A549 (cell line): ENCODE results near the gene RNF214. TPM values are rescaled to one million over a fixed set of nuclear protein-coding genes. Genes with fewer than 3 reads are reported as not detected.

Experiments used
- ATAC-seq, 2 experiments: fragments of 200-7000 bp in 1 of 2; fragments of >200 bp in 1 of 2; cut with Nextera tagmentation in 1 of 2; cut with Tn5 transposase in 1 of 2; 3 replicates each; pipeline versions ENCODE4 v1.8.0 to v1.9.1; 2018 to 2020; ENCODE audit warnings: mild to moderate bottlenecking in 1 of 2, moderate library complexity in 1 of 2
- CTCF ChIA-PET: fragments of 300-600 bp; sonication (Branson Sonifier 250); formaldehyde crosslinking; extraction: SDS; loops from one replicate; lab custom pipeline; 2021; ENCODE audit warnings: antibody characterized with exemption, inconsistent platforms; lab: Yijun Ruan, JAX
- POLR2A ChIA-PET: fragments of 350-600 bp; formaldehyde crosslinking; extraction: SDS; loops from one replicate; lab custom pipeline; 2021; ENCODE audit warnings: antibody characterized with exemption, inconsistent platforms; lab: Yijun Ruan, JAX
- DNase-seq, 2 experiments: peaks; one replicate each; pipeline versions ENCODE4 v3.0.0 to v3.0.0-alpha.2; 2011 to 2016; ENCODE audit warnings: low read depth in 1 of 2, low spot score in 1 of 2
- FAIRE-seq: peaks from 2 replicates; lab custom pipeline; 2011; peaks lifted over from hg19 to GRCh38; lab: Jason Lieb, UNC
- H3K27ac ChIP-seq, 2 experiments: fragments of >200 bp; sonication (Bioruptor Twin); formaldehyde crosslinking; 3 replicates each; pipeline ENCODE4 v1.5.1; 2016 to 2017
- H3K4me1 ChIP-seq: fragments of >200 bp; sonication (Bioruptor Twin); formaldehyde crosslinking; 3 replicates; pipeline ENCODE4 v1.6.1; 2016
- H3K4me2 ChIP-seq: fragments of >200 bp; sonication (Bioruptor Twin); formaldehyde crosslinking; 3 replicates; pipeline ENCODE4 v1.6.1; 2016
- H3K4me3 ChIP-seq: fragments of >200 bp; sonication (Bioruptor Twin); formaldehyde crosslinking; 3 replicates; pipeline ENCODE4 v1.5.1; 2016
- H3K9me3 ChIP-seq: fragments of >200 bp; sonication (Bioruptor Twin); formaldehyde crosslinking; 3 replicates; pipeline ENCODE4 v1.6.1; 2016
- CBX8 ChIP-seq: fragments of 200-600 bp; sonication (generic); IDR thresholded peaks from 2 replicates; pipeline ENCODE4 v1.6.1; 2016
- CEBPB ChIP-seq, 2 experiments: fragments of >200 bp in 1 of 2; sonication (Bioruptor Twin) in 1 of 2; formaldehyde crosslinking in 1 of 2; IDR thresholded peaks; 2 replicates each; pipeline ENCODE4 v1.6.1; 2012 to 2016
- CHD2 ChIP-seq: fragments of 150-350 bp; IDR thresholded peaks from 2 replicates; pipeline ENCODE4 v1.6.1; 2014; ENCODE audit warnings: low read length; ENCODE audit not compliant: partially characterized antibody
- CHD4 ChIP-seq: fragments of 200-600 bp; sonication (generic); IDR thresholded peaks from 2 replicates; pipeline ENCODE4 v1.6.1; 2016; ENCODE audit warnings: antibody characterized with exemption, mild to moderate bottlenecking, borderline replicate concordance
- EHF ChIP-seq: fragments of 250-450 bp; sonication (Bioruptor Pico); IDR thresholded peaks from 2 replicates; pipeline ENCODE4 v1.5.0; 2020; ENCODE audit warnings: mild to moderate bottlenecking
- EP300 ChIP-seq, 2 experiments: fragments of >200 bp; sonication (Bioruptor Twin); formaldehyde crosslinking; IDR thresholded peaks; 2 replicates in 1 of 2; 3 replicates in 1 of 2; pipeline ENCODE4 v1.6.1; 2016 to 2017
- ESRRA ChIP-seq: fragments of 150-350 bp; IDR thresholded peaks from 2 replicates; pipeline ENCODE4 v1.6.1; 2014; ENCODE audit warnings: mild to moderate bottlenecking, low read length, borderline replicate concordance
- GATA3 ChIP-seq: IDR thresholded peaks from 2 replicates; pipeline ENCODE4 v1.6.1; 2012; ENCODE audit warnings: borderline replicate concordance
- MAFK ChIP-seq: fragments of 450-650 bp; IDR thresholded peaks from 2 replicates; pipeline ENCODE4 v1.6.1; 2014; ENCODE audit not compliant: partially characterized antibody
- RCOR1 ChIP-seq: fragments of 150-350 bp; IDR thresholded peaks from 2 replicates; pipeline ENCODE4 v1.6.1; 2014; ENCODE audit warnings: antibody characterized with exemption, low read length, low read depth
- REST ChIP-seq: fragments of 200-600 bp; sonication (generic); IDR thresholded peaks from 2 replicates; pipeline ENCODE4 v1.6.1; 2016; ENCODE audit warnings: antibody characterized with exemption, mild to moderate bottlenecking, moderate library complexity
- TFCP2L1 ChIP-seq: fragments of 250-450 bp; sonication (Bioruptor Pico); IDR thresholded peaks from 2 replicates; pipeline ENCODE4 v1.5.0; 2021; ENCODE audit warnings: mild to moderate bottlenecking
- TP53 ChIP-seq: fragments of 250-450 bp; sonication (Bioruptor Pico); IDR thresholded peaks from 2 replicates; pipeline ENCODE4 v1.5.0; 2021; ENCODE audit warnings: mild to moderate bottlenecking, moderate library complexity
- ZFP36 ChIP-seq: fragments of 450-650 bp; IDR thresholded peaks from 2 replicates; pipeline ENCODE4 v1.6.1; 2014; ENCODE audit warnings: borderline replicate concordance; ENCODE audit not compliant: partially characterized antibody
- ZNF302 ChIP-seq: fragments of 250-450 bp; sonication (Bioruptor Pico); IDR thresholded peaks from 2 replicates; pipeline ENCODE4 v1.9.0; 2021; ENCODE audit warnings: inconsistent platforms, mild to moderate bottlenecking, moderate library complexity
- ZSCAN20 ChIP-seq: fragments of 250-450 bp; sonication (Bioruptor Pico); IDR thresholded peaks from 2 replicates; pipeline ENCODE4 v1.8.0; 2022; ENCODE audit warnings: mild to moderate bottlenecking, moderate library complexity
- WGBS: methylation state at CpG from one replicate; pipeline ENCODE4 v1.1.6; 2017; ENCODE audit errors: missing lambda C conversion rate; 5-methylcytosine and 5-hydroxymethylcytosine counted together
- polyA plus RNA-seq, 4 experiments: library from polyadenylated mRNA; depleted of rRNA in 3 of 4; stranded (reverse); fragments of >200 nt; fragmentation: RNase III in 1 of 4; extraction: RNeasy Plus Mini Kit Qiagen cat#74134 plus additional on column Dnase treatment in 1 of 4; gene quantifications; 2 replicates in 3 of 4; 3 replicates in 1 of 4; pipeline ENCODE4 v1.2.3, GENCODE V29; 2011 to 2017
- TF ChIP-seq, protein P1 (sequence below): fragments of >200 bp; sonication (Bioruptor Twin); formaldehyde crosslinking; IDR thresholded peaks from 3 replicates; pipeline ENCODE4 v1.5.1; 2016

Gene RNF214
- polyA plus RNA-seq, 2 of the 4 experiments (the other 2 are of a cell fraction): 11.0 to 15.9 TPM

DNA sequence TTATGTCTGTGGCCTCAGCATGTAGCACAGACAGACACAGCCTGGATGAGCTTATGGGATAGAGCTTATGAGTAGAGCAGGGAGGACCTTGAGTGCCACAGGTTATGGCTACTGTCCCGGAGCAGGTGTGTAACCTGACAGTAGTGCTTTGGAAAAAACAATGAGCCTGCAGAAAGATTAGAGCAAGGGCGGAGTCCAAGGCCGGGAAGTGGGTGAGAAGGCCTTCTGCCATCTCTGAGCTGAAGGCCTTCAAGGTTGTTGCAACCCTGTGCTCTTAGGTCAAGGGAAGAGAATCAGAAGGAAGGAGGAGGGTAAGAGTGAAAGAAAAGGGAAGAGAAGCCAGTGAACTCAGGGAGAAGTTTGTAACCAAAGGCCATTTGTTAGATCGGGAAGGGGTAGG, 37.2 kb upstream of the RNF214 start:
- 86% methylated on average over 4 of the region's 4 CpGs for whole genome bisulfite sequencing
- Histone ChIP-seq H3K4me3 (no peak overlapping the region), H3K4me2 (no peak overlapping the region), H3K27ac (no peak overlapping the region), H3K4me1 (peaks cover 21% of the 10 kb centered on the region), H3K9me3 (no peaks in the 10 kb centered on the region)
- no peak for FAIRE-seq
- TF ChIP-seq EP300 (IDR thresholded peaks at IDR 0.05) (no peak), CEBPB (IDR thresholded peaks at IDR 0.05) (no peak), EHF (CRISPR knock-in tag) (no peak), CBX8 (no peak), GATA3 (no peak), REST (no peak), CHD4 (no peak), MAFK (no peak), TP53 (CRISPR knock-in tag) (no peak)
- TF ChIP-seq, protein P1, sequence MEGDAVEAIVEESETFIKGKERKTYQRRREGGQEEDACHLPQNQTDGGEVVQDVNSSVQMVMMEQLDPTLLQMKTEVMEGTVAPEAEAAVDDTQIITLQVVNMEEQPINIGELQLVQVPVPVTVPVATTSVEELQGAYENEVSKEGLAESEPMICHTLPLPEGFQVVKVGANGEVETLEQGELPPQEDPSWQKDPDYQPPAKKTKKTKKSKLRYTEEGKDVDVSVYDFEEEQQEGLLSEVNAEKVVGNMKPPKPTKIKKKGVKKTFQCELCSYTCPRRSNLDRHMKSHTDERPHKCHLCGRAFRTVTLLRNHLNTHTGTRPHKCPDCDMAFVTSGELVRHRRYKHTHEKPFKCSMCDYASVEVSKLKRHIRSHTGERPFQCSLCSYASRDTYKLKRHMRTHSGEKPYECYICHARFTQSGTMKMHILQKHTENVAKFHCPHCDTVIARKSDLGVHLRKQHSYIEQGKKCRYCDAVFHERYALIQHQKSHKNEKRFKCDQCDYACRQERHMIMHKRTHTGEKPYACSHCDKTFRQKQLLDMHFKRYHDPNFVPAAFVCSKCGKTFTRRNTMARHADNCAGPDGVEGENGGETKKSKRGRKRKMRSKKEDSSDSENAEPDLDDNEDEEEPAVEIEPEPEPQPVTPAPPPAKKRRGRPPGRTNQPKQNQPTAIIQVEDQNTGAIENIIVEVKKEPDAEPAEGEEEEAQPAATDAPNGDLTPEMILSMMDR: no peak
- ChIA-PET CTCF (interaction anchor here (1.1 to 2.2 kb wide), 3 partner anchors 12 to 31 kb away, joined by 3 to 9 read pairs (median 8); no protein-coding TSS in a partner anchor), POLR2A (no interaction called here)
- no peak for ATAC-seq
- no peak for DNase-seq

GRCh38 chr11:117195761-117196160, 36.7 kb upstream of the RNF214 start:
- no peak for FAIRE-seq
- no peaks in the 10 kb centered on the region for H3K9me3 ChIP-seq
- DNase-seq: no peak
- H3K4me1 ChIP-seq: peaks cover 21% of the 10 kb centered on the region
- H3K27ac ChIP-seq: no peak overlapping the region
- ATAC-seq: no peak
- WGBS: 96% methylated on average over 15 of the region's 19 CpGs
- H3K4me3 ChIP-seq: no peak overlapping the region
- ChIA-PET POLR2A (no interaction called here), CTCF (interaction anchor here (1.1 to 2.2 kb wide), 3 partner anchors 13 to 16 kb away, joined by 3 to 9 read pairs (median 8); no protein-coding TSS in a partner anchor)
- H3K4me2 ChIP-seq: no peak overlapping the region
- TF ChIP-seq ZNF302: no peak
- TF ChIP-seq TFCP2L1 (CRISPR knock-in tag): no peak
- no peak for TF ChIP-seq ZFP36
- TF ChIP-seq REST: no peak
- TF ChIP-seq CHD2: no peak
- TF ChIP-seq RCOR1: no peak
- TF ChIP-seq CBX8: no peak
- TF ChIP-seq ZSCAN20 (CRISPR knock-in tag): no peak
- no peak for TF ChIP-seq ESRRA
- no peak for TF ChIP-seq GATA3
